OCI-LY1 (cell line): ENCODE measurements around the gene MAP4.

Experiments used
- H2AFZ ChIP-seq: fragments of 200-600 bp; sonication (generic), shearing (Covaris generic); 2 replicates; pipeline ENCODE4 v1.6.0; 2014; ENCODE audit warnings: antibody characterized with exemption, mild to moderate bottlenecking, low read length
- H3F3A ChIP-seq: fragments of 200-600 bp; sonication (generic), shearing (Covaris generic); 2 replicates; pipeline ENCODE4 v1.6.0; 2014; ENCODE audit warnings: mild to moderate bottlenecking, antibody characterized with exemption, low read length, moderate library complexity; ENCODE audit not compliant: insufficient read depth
- H3K27ac ChIP-seq: fragments of 200-600 bp; sonication (generic); 2 replicates; pipeline ENCODE4 v1.5.1; 2014; ENCODE audit warnings: low read length, mixed run types, mild to moderate bottlenecking, low read depth; ENCODE audit not compliant: poor library complexity, severe bottlenecking
- H3K27me3 ChIP-seq: fragments of 200-600 bp; sonication (generic); 2 replicates; pipeline ENCODE4 v1.6.0; 2014; ENCODE audit warnings: antibody characterized with exemption, mild to moderate bottlenecking, low read length, moderate library complexity; ENCODE audit not compliant: insufficient read depth
- H3K36me3 ChIP-seq: fragments of 200-600 bp; sonication (generic); 2 replicates; pipeline ENCODE4 v1.6.1; 2014; ENCODE audit warnings: mild to moderate bottlenecking, antibody characterized with exemption, low read length, moderate library complexity, mixed read lengths; ENCODE audit not compliant: insufficient read depth
- H3K4me1 ChIP-seq: fragments of 200-600 bp; sonication (generic); 2 replicates; pipeline ENCODE4 v1.5.1; 2014; ENCODE audit warnings: mild to moderate bottlenecking, low read length, moderate library complexity; ENCODE audit not compliant: insufficient read depth, severe bottlenecking
- H3K4me2 ChIP-seq: fragments of 200-600 bp; sonication (generic), shearing (Covaris generic); 2 replicates; pipeline ENCODE4 v1.6.1; 2014; ENCODE audit warnings: low read length
- H3K4me3 ChIP-seq: fragments of 200-600 bp; sonication (generic); 2 replicates; pipeline ENCODE4 v1.5.1; 2014; ENCODE audit warnings: low read length, low read depth, mild to moderate bottlenecking, mixed read lengths; ENCODE audit not compliant: poor library complexity, severe bottlenecking
- H3K79me2 ChIP-seq: fragments of 200-600 bp; shearing (Covaris generic); 2 replicates; pipeline ENCODE4 v1.6.1; 2016; ENCODE audit warnings: mixed run types, low read length, mixed read lengths; ENCODE audit not compliant: insufficient read depth
- H3K9ac ChIP-seq: fragments of 200-600 bp; sonication (generic), shearing (Covaris generic); 2 replicates; pipeline ENCODE4 v1.6.1; 2014; ENCODE audit warnings: mild to moderate bottlenecking, low read length, mixed read lengths
- H3K9me2 ChIP-seq: fragments of 200-600 bp; sonication (generic), shearing (Covaris generic); 2 replicates; pipeline ENCODE4 v1.6.1; 2014; ENCODE audit warnings: low read depth, mild to moderate bottlenecking, low read length, mixed read lengths
- H3K9me3 ChIP-seq: fragments of 200-600 bp; shearing (Covaris generic); 2 replicates; pipeline ENCODE4 v1.6.1; 2014; ENCODE audit warnings: low read length, mixed read lengths
- H4K20me1 ChIP-seq: fragments of 200-600 bp; sonication (generic), shearing (Covaris generic); 2 replicates; pipeline ENCODE4 v1.6.0; 2016; ENCODE audit warnings: mild to moderate bottlenecking, low read length; ENCODE audit not compliant: insufficient read depth
- EZH2 ChIP-seq: fragments of 200-600 bp; sonication (generic), shearing (Covaris generic); IDR thresholded peaks from 2 replicates; pipeline ENCODE4 v1.8.0; 2017; ENCODE audit warnings: borderline replicate concordance, mixed run types, mild to moderate bottlenecking, antibody characterized with exemption, low read length, moderate library complexity, mixed read lengths
- TF ChIP-seq, protein P1 (sequence below): fragments of 200-600 bp; sonication (generic), shearing (Covaris generic); IDR thresholded peaks from 2 replicates; pipeline ENCODE4 v1.5.1; 2017; ENCODE audit warnings: mild to moderate bottlenecking, antibody characterized with exemption, low read length, moderate library complexity, mixed read lengths

The MAP4 gene

GRCh38 chr3:47899495-47900108, 116.6 kb downstream of the MAP4 start:
- H3K27ac ChIP-seq: no peak overlapping the region
- H4K20me1 ChIP-seq: no peaks in the 10 kb centered on the region
- H3K27me3 ChIP-seq: no peaks in the 10 kb centered on the region
- H3K36me3 ChIP-seq: no peaks in the 10 kb centered on the region; the same call in none of the 2 replicates
- no peak overlapping the region for H3K9ac ChIP-seq
- no peak for TF ChIP-seq EZH2
- TF ChIP-seq, protein P1, sequence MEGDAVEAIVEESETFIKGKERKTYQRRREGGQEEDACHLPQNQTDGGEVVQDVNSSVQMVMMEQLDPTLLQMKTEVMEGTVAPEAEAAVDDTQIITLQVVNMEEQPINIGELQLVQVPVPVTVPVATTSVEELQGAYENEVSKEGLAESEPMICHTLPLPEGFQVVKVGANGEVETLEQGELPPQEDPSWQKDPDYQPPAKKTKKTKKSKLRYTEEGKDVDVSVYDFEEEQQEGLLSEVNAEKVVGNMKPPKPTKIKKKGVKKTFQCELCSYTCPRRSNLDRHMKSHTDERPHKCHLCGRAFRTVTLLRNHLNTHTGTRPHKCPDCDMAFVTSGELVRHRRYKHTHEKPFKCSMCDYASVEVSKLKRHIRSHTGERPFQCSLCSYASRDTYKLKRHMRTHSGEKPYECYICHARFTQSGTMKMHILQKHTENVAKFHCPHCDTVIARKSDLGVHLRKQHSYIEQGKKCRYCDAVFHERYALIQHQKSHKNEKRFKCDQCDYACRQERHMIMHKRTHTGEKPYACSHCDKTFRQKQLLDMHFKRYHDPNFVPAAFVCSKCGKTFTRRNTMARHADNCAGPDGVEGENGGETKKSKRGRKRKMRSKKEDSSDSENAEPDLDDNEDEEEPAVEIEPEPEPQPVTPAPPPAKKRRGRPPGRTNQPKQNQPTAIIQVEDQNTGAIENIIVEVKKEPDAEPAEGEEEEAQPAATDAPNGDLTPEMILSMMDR: no peak
- H3K79me2 ChIP-seq: no peaks in the 10 kb centered on the region
- H3K4me3 ChIP-seq: no peak overlapping the region
- no peak overlapping the region for H3K4me2 ChIP-seq
- no peak overlapping the region for H2AFZ ChIP-seq
- no peaks in the 10 kb centered on the region for H3K9me2 ChIP-seq
- H3F3A ChIP-seq: no peaks in the 10 kb centered on the region
- no peaks in the 10 kb centered on the region for H3K9me3 ChIP-seq
- H3K4me1 ChIP-seq: no peaks in the 10 kb centered on the region

- TF ChIP-seq EZH2: no peak
- TF ChIP-seq, protein P1: no peak
- H3F3A ChIP-seq: no peaks in the 10 kb centered on the region
- no peak overlapping the region for H3K4me2 ChIP-seq
- H3K9me3 ChIP-seq: no peaks in the 10 kb centered on the region
- H3K79me2 ChIP-seq: no peaks in the 10 kb centered on the region
- no peaks in the 10 kb centered on the region for H4K20me1 ChIP-seq
- H2AFZ ChIP-seq: no peak overlapping the region
- no peaks in the 10 kb centered on the region; the same call in none of the 2 replicates for H3K36me3 ChIP-seq
- H3K27me3 ChIP-seq: no peaks in the 10 kb centered on the region
- H3K9ac ChIP-seq: no peak overlapping the region
- H3K27ac ChIP-seq: no peak overlapping the region
- H3K4me1 ChIP-seq: no peaks in the 10 kb centered on the region
- no peak overlapping the region for H3K4me3 ChIP-seq
- no peaks in the 10 kb centered on the region for H3K9me2 ChIP-seq
These were observed 118.3 kb downstream of the MAP4 start for GRCh38 chr3:47897954-47898353.

- TF ChIP-seq EZH2: no peak
- TF ChIP-seq, protein P1: no peak
- H3K27ac ChIP-seq: no peak overlapping the region
- no peaks in the 10 kb centered on the region for H3K79me2 ChIP-seq
- no peaks in the 10 kb centered on the region for H3K9me3 ChIP-seq
- H3K27me3 ChIP-seq: no peaks in the 10 kb centered on the region
- H3F3A ChIP-seq: no peaks in the 10 kb centered on the region
- H3K4me3 ChIP-seq: no peak overlapping the region
- no peaks in the 10 kb centered on the region for H4K20me1 ChIP-seq
- H2AFZ ChIP-seq: no peak overlapping the region
- no peaks in the 10 kb centered on the region for H3K9me2 ChIP-seq
- H3K36me3 ChIP-seq: peaks cover 2% of the 10 kb centered on the region
- no peak overlapping the region for H3K4me2 ChIP-seq
- H3K4me1 ChIP-seq: no peaks in the 10 kb centered on the region
- H3K9ac ChIP-seq: no peak overlapping the region
These were observed 119.5 kb downstream of the MAP4 start for GRCh38 chr3:47896736-47897135.
